Stimulated activated CD4-positive, alpha-beta T cell treated with anti-CD3 and anti-CD28 coated beads, Interleukin-15, amount 100 ng/mL, for 1 hour (primary cell): ENCODE data around the gene ATRNL1.

Experiments used
- DNase-seq, 2 donors: peaks; one replicate each; pipeline ENCODE4 v3.0.0-alpha.2; 2020; ENCODE audit warnings: low read depth in 1 of 2, low spot score in 1 of 2

The ATRNL1 gene

GRCh38 chr10:115882021-115882420 lies 788.9 kb downstream of the ATRNL1 start:
- no peak for DNase-seq

DNA sequence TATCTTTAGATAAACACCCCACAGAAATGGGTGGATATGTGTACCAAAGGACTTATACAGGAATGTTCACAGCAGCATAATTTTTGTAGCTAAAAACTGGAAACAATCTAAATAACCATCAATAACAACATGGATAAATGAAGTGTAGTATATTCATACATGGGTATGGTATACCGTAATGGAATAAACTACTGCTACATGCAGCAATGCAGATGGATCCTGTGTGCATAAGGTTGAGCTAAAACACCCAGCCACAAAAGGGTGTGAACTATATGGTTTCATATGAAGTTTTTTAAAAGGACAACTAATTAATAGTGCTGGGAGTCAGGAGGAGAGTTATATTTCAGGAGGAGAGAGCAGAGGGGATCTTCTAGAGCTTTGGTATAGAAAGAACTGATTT lies 790.2 kb downstream of the ATRNL1 start:
- DNase-seq = no peak

DNA sequence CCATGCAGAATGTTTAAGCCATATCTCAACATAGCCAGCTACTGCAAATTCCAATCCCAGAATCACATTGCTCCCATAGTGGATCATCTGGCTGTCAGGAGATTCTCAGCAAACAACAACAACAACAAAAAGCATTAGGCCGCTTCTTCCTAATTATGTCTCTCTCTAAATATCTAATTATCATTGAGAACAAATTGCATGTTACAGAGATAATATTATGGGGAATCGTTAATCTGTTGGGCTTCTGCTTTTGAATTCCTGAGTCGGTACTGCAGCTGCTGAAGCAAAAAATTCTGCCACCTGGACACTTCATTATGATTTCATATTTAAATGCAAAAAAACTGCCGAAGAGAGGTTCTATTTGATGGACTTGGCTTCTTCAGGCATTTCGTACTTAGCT lies 791.2 kb downstream of the ATRNL1 start:
- DNase-seq = no peak

DNA sequence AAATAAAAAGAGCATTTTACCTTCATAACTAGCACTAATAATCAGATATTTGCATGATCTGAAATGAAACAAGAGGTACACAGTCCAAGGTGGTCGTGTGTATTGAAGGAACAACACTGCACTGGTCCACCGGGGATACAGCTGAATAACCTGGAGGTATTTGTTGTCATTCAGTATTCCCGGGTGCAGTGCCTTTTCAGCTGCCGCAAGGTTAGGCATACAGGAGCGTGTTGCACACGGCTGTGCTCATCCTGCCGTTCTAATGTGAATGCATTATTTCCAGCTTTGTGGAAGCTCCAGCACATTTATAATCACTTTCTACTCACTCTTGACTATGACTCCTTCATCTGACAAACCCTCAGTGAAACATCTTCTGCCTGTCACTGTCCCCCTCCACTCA lies 802.0 kb downstream of the ATRNL1 start:
- no peak for DNase-seq

GRCh38 chr10:115898242-115898641 lies 805.1 kb downstream of the ATRNL1 start:
- DNase-seq = no peak

DNA sequence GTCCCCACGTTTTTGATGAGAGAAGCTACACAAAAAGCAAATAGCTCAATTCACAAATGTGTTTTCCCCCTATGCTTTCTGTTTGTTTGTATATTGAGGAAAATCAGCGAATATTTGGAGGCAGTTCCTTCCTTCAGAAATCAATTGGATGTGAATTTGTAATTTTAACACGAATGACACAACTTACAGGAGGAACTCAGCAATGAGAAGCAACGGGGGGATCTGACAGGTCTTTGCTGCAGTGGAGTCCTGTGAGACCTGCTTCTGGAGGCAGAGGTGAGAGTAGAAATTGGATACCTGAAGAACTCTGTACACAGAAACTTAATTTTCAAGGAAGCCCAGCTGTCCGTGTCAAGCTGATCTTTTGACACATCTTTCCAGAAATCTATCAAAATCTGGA lies 809.4 kb downstream of the ATRNL1 start:
- DNase-seq = no peak

DNA sequence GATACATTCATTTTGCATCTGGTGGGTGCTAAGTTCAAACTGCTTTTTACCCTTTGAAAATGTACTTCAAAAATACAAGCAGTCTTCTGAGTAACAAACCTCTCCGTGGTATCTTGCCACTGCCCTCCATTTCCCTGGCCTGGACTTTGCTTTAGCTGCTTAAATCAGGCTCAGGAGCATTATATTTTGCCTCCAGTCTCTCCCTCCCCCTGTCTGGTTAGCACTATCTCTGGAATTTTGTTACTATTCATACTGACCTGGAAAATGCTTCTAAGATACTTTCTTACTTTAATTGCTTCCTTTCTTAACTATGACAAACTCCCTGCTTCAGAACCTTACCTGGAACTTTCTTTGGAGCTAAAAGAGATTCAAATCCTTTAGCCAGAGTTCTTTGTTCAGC lies 810.0 kb downstream of the ATRNL1 start:
- no peak for DNase-seq

- no peak for DNase-seq
These were observed 810.7 kb downstream of the ATRNL1 start for GRCh38 chr10:115903845-115904244.

DNA sequence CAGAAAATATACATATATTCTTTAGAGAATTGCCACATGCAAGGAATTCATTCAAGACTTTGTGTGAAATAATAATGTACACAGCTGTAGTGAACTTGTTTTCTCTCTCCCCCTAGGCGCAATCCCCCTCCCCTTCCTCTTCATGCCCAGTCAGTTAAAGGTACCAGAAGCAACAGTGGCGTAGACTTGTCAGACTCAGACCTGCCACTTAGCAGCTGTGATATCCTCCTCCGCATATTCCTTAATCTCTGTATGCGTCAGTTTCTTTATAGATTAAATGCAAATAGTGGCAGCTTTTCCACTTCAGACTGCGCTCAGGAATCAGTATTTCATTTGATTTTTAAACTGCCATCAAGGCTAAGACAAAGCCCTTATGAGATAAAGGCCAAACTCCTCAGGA lies 815.9 kb downstream of the ATRNL1 start:
- no peak for DNase-seq

- no peak for DNase-seq
These were observed 817.0 kb downstream of the ATRNL1 start for GRCh38 chr10:115909962-115910731.

GRCh38 chr10:115914475-115914874 lies 821.3 kb downstream of the ATRNL1 start:
- no peak for DNase-seq

DNA sequence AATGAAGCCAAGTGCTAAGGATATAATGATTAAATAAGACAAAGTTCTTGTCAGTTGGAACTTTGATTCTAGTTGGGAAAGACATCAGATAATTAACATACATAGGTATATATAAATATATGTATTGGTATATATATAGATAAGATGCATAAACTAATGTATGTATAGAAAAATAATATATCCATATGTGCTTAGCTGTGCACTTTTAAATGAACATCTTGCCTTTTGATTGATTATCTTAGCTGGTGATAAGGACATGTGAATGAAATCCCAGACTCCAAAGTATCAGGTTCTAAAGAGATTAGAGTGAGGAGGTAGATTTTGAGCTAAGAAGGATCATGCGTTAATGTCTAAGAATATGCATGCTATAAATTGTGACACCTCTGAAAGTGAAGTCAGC lies 822.3 kb downstream of the ATRNL1 start:
- DNase-seq = no peak

- no peak for DNase-seq
These were observed 825.6 kb downstream of the ATRNL1 start for GRCh38 chr10:115918812-115919211.

GRCh38 chr10:115921795-115922194 lies 828.6 kb downstream of the ATRNL1 start:
- DNase-seq = no peak

- DNase-seq = no peak
These were observed 838.1 kb downstream of the ATRNL1 start for GRCh38 chr10:115931309-115931708.

DNA sequence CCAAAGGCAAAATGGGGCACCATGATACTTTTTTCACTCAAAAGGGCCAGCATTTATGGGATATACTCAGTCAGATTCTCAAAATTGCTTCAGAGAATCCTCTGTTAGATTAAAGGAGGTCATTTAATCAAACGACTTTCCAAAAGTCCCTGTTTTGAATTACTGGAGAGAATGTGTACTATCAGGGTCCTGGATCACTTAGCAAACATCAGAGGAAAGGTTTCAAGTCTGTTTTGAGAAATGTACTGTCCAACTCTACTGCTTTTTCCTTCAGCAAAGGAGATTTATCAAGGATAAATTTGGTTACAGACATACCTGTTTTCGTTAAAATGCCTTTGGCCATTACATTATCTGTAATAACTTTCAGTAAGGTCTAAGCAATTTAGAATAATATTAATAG lies 838.9 kb downstream of the ATRNL1 start:
- no peak for DNase-seq

DNA sequence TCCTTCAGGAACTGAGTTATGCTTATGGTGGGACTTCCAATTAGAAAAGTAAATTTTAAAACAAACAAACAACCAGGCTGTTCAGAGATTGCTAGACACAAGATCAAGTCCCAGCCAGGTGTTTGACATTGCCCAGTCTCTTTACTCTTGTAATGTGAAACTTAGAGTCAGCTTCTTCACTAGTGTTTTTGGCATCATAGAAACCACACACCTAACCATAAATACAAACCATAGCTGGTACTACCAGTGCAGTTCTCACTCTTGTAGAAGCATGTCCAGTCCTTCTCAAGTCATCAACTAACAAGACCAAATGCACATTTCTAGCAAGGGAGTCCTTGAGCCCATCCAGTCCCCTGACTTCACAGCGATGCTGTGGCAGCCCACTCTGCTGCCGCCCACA lies 839.9 kb downstream of the ATRNL1 start:
- DNase-seq = no peak

DNA sequence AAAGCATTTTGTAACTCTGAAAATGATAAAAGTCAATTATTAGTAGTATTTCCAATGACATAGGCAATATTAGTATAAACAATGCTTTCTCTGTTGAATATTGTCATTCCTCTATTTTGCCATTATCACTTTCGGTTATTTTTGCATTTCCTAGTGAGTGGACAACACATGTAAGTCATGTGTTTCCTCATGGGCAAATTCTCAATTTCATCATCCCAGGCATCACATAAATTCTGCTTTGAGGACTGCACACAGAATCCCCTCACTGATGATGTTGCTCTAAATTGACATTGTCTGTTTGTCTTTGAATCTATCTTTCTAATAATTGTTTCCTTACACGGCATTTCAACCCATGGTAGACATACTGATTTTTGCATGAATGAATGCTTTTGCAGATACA lies 842.6 kb downstream of the ATRNL1 start:
- DNase-seq = no peak

DNA sequence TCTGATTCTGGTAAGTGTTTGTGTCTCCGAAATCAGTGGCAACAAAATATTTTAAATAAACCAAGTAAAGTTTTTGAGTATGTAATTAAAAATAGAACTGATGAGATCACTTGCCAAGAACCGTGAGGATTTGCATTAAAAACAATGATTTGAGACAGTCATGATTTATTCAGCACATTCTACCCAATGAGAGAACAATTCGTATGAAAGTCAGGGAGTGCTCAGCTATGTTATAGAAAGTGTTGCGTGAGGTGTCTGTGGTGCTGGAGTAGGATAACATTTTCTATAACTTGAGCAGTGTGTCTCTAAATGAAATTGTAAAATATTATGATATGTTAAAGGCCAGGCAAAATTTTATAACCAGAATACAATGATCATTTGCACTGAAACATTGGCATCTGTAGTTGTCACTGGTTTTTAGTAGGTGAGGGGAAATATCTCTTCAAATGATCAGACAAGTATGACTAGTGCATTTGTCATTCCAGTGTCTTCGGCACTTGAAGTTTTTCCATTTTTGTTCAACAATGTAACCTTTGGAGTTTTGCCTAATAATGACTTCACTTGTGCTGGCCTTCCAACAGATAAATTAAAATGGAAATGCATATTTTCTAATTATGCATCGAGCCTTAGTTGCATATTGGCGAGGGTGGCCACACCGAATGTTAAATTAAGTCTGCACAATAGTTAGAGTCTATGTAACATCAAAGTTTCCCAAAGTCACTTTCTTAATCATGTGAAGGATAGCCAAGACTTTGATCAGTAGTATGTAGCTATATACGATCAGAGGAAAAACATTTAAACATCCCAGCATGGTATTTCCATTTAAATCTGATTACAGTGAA lies 844.0 kb downstream of the ATRNL1 start:
- no peak for DNase-seq

GRCh38 chr10:115937768-115938056 lies 844.5 kb downstream of the ATRNL1 start:
- no peak for DNase-seq

- DNase-seq = no peak
These were observed 846.1 kb downstream of the ATRNL1 start for GRCh38 chr10:115939101-115939854.

DNA sequence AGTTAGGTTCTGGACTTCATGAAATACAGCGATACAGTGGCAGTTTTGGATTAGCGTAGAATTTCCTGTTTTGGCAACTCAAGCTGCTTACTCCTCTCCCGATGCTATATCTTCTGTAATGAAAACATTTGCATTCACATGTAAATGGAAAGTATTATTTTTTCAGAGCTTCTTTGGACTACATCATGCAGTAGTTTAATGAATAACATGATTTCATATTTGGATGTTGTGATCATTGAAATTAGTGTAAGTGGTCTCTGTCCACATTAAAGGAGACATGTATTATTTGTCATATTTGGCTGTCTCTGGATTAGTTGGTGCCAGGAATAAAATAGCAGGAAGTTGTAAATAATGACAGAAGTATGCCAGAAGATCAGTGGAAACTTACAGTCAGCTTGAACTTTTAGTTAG lies 848.2 kb downstream of the ATRNL1 start:
- no peak for DNase-seq
